Subcutaneous adipose tissue (tissue), 4 donors: Measurements from ENCODE around the gene CS. TPM values are rescaled to one million over a fixed set of nuclear protein-coding genes. Genes with fewer than 3 reads are reported as not detected.

Experiments used
- CTCF ChIP-seq: fragments of 450-650 bp; IDR thresholded peaks from one replicate; pipeline ENCODE4 v1.5.1; 2016; ENCODE audit warnings: low read depth, mild to moderate bottlenecking, control low read depth, antibody characterized with exemption, moderate library complexity
- total RNA-seq, 4 donors: library from RNA; depleted of rRNA; stranded (reverse); fragments of >200 nt; gene quantifications; one replicate each; pipeline ENCODE4 v1.1.0, GENCODE V29; 2016

CS gene
- total RNA-seq, 4 donors from 2014 or later: 107 to 278 (median 141) TPM

GRCh38 chr12:56326533-56326932 lies 26.4 kb upstream of the CS start:
- TF ChIP-seq CTCF: no peak

- TF ChIP-seq CTCF: no peak
Observed at GRCh38 chr12:56326126-56326525, 26.0 kb upstream of the CS start.

GRCh38 chr12:56324206-56324605 lies 24.1 kb upstream of the CS start:
- TF ChIP-seq CTCF: no peak

- no peak for TF ChIP-seq CTCF
Observed at GRCh38 chr12:56321027-56321426, 20.9 kb upstream of the CS start.

- TF ChIP-seq CTCF: no peak
Observed at GRCh38 chr12:56317675-56318074, 17.5 kb upstream of the CS start.

GRCh38 chr12:56315622-56316473 lies 15.7 kb upstream of the CS start, which contains the start of gene CNPY2:
Gene CNPY2 (minus strand): TSS chr12:56315988. CDS start chr12:56315217, 771 bp downstream.
- TF ChIP-seq CTCF: no peak

- no peak for TF ChIP-seq CTCF
Observed at GRCh38 chr12:56315249-56315621, 15.1 kb upstream of the CS start.
